ENCODE results near the gene KRTAP10-7.
"Not testable (repeated sequence)": the region's sequence is repeated elsewhere in the genome, so short reads cannot be mapped to it uniquely, and the experiment has no call there.

The KRTAP10-7 gene

GRCh38 chr21:44600118-44600978, at the start of gene KRTAP10-7:
Gene KRTAP10-7, plus strand, starts transcription at chr21:44600597. Its CDS starts 25 bp downstream, at chr21:44600622.
- not testable (repeated sequence) for DNase-seq (ENCODE audit: low spot score)

GRCh38 chr21:44550807-44551206, 49.6 kb upstream of the KRTAP10-7 start:
- no peak for DNase-seq (ENCODE audit: low spot score)

GRCh38 chr21:44551340-44551961, 48.9 kb upstream of the KRTAP10-7 start, which contains the start of gene KRTAP10-2:
Gene KRTAP10-2, minus strand, starts transcription at chr21:44551505. Its CDS starts 47 bp downstream, at chr21:44551458.
- DNase-seq (ENCODE audit: low spot score) = no peak

- no peak for DNase-seq (ENCODE audit: low spot score)
Measured at GRCh38 chr21:44552136-44552535, 48.3 kb upstream of the KRTAP10-7 start.

- no peak for DNase-seq (ENCODE audit: low spot score)
Measured at GRCh38 chr21:44552681-44553080, 47.7 kb upstream of the KRTAP10-7 start.

- no peak for DNase-seq (ENCODE audit: low spot score)
Measured at GRCh38 chr21:44555200-44555875, 45.1 kb upstream of the KRTAP10-7 start.

GRCh38 chr21:44556879-44557278, 43.5 kb upstream of the KRTAP10-7 start:
- no peak for DNase-seq (ENCODE audit: low spot score)

- DNase-seq (ENCODE audit: low spot score) = no peak
Measured at GRCh38 chr21:44557491-44558328, 42.7 kb upstream of the KRTAP10-7 start.

GRCh38 chr21:44558329-44558675, 42.1 kb upstream of the KRTAP10-7 start:
- not testable (repeated sequence) for DNase-seq (ENCODE audit: low spot score)

- no peak for DNase-seq (ENCODE audit: low spot score)
Measured at GRCh38 chr21:44558695-44559094, 41.7 kb upstream of the KRTAP10-7 start, which contains the start of gene KRTAP10-3. Gene KRTAP10-3, minus strand, starts transcription at chr21:44558795. Its CDS starts 80 bp downstream, at chr21:44558715.

- no peak for DNase-seq (ENCODE audit: low spot score)
Measured at GRCh38 chr21:44564099-44564498, 36.3 kb upstream of the KRTAP10-7 start.

GRCh38 chr21:44564886-44565598, 35.4 kb upstream of the KRTAP10-7 start:
- DNase-seq (ENCODE audit: low spot score) = no peak

GRCh38 chr21:44566403-44566802, 34.0 kb upstream of the KRTAP10-7 start:
- no peak for DNase-seq (ENCODE audit: low spot score)

GRCh38 chr21:44567481-44568171, 32.8 kb upstream of the KRTAP10-7 start:
- DNase-seq (ENCODE audit: low spot score) = no peak

GRCh38 chr21:44568261-44568660, 32.1 kb upstream of the KRTAP10-7 start:
- no peak for DNase-seq (ENCODE audit: low spot score)

GRCh38 chr21:44568667-44569556, 31.5 kb upstream of the KRTAP10-7 start:
- no peak for DNase-seq (ENCODE audit: low spot score)

- no peak for DNase-seq (ENCODE audit: low spot score)
Measured at GRCh38 chr21:44569861-44570517, 30.4 kb upstream of the KRTAP10-7 start.

- no peak for DNase-seq (ENCODE audit: low spot score)
Measured at GRCh38 chr21:44571296-44571695, 29.1 kb upstream of the KRTAP10-7 start.
